Daoy (cell line): ENCODE measurements around the gene EHMT1. TPM values are rescaled to one million over a fixed set of nuclear protein-coding genes. Genes with fewer than 3 reads are reported as not detected.
"Not testable (repeated sequence)": the region's sequence is repeated elsewhere in the genome, so short reads cannot be mapped to it uniquely, and the experiment has no call there.

Source experiments
- DNase-seq: peaks from one replicate; pipeline ENCODE4 v3.0.0-alpha.2; 2015; ENCODE audit warnings: low read depth
- total RNA-seq: library from RNA; depleted of rRNA; stranded (reverse); fragments of >200 nt; shearing (Covaris generic); gene quantifications from 2 replicates; pipeline ENCODE4 v1.2.3, GENCODE V29; 2014

Gene EHMT1
- total RNA-seq, 1 experiment from 2014 or later: 51.9 TPM

DNA sequence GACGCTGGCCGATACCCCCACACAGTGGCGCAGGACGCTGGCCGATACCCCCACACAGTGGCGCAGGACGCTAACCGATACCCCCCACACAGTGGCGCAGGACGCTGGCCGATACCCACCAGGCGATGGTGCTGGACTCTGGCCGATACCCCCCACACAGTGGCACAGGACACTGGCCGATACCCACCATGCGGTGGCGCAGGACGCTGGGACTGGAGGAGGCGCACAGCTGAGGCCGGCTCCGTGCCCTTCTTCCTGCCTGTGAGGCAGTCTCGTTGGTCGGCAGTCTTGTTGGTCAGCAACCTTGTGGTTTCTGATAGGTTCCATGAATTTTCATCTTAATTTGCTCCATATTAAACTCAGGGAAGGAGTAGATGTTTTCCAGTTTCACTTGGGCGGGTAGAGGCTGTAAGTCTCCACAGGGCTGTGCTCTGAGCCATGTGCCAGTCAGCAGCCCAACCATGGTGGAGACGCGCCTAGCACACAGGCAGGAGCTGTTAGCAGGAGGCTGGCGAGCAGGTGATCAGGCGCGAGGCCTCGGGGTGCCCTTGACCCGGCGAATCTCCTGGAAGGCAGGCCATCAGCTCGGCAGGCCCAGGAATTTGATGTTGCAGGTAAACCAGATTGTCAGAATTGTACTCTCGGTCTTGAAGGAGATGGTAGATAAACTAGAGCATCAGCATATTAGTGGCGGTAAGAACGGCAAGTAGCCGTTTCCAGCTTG lies 75.6 kb downstream of the EHMT1 start:
- no peak for DNase-seq

DNA sequence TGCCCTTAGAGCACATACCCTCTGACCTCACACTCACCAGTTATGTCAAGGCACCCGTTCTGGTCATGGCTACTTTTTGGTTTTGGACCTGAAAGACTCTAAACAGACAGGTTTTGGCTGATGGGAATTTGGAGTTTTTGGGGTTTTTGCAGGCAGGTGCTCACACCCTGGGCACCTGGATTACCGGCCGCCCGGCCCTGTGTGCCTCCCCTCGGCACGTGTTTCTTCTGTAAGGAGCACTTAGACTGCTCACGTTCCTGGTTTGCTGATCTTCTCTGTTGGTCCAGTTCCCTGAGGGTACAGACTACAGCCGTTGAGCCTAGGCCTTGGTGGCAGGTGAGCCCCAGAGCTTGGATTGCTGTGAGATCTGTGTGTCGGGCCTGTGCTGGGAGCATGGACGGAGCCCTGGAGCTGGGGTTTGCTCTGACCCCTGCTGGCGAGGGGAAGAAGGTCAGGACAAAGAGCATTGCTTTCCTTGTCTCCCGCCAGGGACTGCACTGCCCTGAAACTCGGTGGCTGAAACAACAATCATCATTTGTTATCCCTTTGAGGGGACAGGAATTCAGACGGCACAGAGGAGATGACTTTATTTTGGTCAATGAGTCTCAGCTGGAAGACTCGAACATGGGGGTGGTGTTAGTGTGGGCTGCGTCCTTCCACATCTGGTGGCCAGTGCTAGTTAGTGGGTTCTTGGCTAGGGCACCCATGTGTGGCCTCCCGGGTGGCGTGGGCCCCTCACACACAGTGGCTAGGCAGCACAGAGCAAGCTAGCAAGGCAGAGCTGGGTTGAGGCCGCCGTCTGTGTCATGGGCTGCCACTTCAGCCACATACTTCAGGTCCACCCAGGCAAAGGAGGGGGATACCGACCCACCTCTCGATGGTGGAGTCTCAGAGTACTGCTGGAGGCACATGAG lies 76.4 kb downstream of the EHMT1 start:
- peak; percentile 28 for DNase-seq

DNA sequence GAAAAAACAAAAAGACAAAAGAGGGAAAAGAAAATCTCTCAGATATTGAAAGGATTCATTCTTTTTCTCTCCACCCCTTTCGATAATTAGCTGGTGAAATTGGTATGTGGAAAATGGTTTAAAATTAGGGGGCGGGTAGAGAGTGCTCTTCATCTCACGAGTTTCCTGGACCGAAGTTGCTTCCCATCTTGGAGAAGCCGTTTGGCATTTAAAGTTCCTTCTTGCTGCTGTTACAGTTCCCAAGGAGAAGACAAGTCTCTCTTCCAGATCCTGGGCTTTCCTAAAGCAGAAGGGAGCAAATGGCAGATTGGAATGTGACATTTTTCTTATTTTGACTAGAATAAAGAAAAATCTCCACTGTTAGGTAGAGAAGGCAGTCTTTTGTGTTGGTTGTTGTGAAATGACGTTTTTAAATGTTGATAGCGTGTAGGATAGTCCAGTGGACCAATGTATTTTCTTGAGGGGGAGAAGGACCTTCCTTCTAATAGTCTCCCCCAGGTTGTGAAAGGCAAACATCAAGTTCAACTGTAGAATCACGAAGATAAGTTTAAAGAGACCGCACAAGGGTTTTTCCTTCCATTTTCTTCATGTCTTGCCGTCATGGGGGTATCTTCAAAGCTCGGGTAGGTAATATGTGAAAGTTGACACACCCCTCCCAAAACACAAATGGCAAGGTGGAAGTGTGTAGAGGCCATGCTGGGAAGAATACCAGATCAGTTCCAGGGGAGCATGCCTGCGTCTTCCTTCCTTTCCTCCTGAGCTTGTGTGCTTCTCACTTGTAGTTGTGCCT lies 77.5 kb downstream of the EHMT1 start:
- DNase-seq: no peak

DNA sequence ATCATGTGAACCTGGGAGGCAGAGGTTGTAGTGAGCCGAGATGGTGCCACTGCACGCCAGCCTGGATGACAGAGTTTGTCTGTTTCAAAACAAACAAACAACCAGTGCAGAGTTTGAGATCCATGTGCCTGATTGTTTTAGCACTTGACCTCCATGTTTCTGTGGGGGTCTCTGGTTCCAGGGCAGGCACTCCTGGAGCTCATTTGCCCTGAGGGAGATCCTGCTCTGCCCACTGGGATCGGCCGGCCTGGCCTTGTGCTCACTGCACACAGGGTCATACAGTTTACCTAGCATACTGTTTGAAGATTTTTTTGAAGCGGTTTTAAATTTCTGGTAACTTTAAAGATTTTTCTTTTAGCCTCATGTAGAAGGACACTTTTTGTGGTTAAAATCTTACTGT lies 78.4 kb downstream of the EHMT1 start:
- DNase-seq: no peak

DNA sequence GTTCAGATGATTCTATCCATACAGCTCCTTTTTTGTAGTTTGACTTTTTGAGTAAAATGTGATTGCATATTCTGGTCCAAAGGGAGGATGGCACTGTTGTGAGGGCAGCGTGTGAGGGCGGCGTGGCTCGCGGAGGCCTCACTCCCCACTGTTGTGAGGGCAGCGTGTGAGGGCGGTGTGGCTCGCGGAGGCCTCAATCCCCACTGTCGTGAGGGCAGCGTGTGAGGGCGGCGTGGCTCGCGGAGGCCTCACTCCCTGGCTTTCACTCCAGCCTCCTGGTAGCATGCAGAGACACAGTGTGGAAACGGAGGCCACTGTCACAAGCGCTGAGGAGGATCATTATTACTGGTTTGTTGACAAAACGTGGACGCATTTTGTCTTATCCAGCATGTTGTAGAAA lies 79.0 kb downstream of the EHMT1 start:
- DNase-seq: no peak

DNA sequence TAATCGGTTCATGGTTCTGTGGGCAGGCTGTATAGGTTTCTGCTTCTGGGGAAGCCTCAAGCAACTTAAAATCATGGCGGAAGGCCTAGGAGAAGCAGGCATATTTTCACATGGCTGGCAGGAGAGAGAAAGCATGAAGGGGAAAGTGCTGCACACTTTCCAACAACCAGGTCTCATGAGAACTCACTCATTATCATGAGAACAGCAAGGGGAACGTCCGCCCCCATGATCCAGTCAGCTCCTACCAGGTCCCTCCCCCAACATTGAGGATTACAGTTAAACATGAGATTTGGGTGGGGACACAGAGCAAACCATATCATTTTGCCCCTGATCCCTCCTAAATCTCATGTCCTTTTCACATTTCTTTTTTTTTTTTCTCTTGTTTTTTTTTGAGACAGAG lies 82.1 kb downstream of the EHMT1 start:
- no peak for DNase-seq

DNA sequence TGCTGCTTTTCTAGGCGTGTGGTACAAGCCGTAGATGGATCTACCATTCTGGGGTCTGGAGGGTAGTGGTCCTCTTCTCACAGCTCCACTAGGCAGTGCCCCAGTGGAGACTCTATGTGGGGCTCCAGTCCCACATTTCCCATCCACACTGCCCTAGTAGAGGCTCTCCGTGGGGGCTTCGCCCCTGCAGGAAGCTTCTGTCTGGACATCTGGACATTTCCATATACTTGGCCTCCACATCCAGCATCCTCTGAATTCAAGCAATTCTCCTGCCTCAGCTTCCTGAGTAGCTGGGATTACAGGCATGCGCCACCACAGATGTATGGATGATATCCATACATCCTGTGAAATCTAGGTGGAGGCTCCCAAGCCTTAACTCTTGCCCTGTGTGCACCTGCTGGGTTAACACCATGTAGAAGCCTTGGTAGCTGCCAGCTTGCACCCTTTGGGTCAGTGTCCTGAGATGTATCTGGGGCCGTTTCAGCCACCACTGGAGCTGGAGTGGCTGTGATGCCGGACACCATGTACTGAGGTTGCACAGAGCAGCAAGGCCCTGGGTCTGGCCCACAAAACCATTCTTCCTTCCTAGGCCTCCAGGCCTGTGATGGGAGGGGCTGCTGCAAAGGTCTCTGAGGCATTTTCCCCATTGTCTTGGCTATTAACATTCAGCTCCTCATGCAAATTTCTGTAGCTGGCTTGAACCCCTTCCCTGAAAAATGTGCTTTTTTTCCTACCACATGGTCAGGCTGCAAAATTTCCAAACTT lies 84.0 kb downstream of the EHMT1 start:
- DNase-seq: no peak

DNA sequence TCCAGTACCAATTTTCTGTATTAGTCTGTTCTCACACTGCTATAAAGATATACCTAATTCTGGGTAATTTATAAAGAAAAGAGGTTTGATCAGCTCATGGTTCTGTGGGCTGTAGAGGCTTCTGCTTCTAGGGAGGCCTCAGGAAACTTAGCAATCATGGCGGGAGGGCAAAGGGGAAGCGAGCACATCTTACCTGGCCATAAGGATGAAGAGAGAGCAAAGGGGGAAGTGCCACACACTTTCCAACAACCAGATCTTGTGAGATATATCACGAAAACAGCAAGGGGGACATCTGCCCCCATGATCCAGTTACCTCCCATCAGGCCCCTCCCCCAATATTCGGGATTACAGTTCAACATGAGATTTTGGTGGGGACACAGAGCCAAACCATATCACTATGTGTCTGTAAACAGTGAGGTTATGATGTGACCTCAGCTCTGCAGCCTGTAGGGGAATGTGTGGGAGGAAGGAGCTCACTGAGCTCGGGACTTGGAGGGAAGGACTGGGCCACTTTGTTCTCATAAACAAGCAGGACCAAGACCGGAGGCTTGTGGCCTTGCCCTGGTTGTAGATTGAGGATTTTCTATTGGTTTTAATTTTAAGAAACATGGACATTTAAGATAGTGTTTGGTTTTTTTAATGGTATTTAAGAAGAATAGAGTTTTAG lies 85.2 kb downstream of the EHMT1 start:
- no peak for DNase-seq

DNA sequence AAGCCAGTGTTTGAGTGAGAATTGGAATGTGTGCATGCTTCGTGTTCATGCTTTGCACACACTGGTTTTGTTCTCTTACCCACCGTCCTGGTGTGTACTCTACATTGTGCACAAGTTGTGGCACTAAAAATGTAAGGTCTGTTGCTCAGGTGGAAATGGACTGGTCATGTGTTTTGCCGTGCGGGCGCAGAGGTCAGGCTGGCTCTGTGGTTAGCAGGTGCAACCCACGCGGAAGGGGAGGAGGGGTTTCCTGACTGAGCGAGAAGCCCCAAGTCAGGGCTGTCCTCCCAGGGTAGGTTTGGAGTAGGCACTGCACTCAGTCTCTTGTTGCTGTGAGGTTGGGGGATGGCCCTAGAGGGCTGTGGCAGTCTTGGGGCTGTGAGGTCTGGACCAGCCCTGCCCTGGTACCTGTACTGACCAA lies 86.6 kb downstream of the EHMT1 start:
- no peak for DNase-seq

DNA sequence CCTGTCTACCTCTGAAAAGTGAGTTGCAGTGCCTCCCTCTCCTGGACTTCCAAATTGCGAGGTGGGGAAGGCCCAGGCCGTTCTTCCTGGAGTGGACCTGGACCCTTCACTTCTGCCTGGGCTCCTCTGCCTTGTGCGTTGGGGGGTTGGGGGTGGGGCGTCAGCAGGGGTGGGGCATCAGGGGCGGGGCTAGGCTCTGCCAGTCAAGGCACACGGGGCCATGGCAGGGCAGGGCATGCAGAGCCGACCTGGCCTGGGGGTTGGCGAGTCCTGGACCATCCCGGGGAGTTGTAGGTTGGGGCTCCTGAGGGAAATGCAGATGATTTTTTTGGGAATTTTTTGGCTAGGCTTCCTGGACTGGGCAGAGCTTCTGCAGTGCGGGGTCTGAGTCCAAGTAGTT lies 87.1 kb downstream of the EHMT1 start:
- no peak for DNase-seq

DNA sequence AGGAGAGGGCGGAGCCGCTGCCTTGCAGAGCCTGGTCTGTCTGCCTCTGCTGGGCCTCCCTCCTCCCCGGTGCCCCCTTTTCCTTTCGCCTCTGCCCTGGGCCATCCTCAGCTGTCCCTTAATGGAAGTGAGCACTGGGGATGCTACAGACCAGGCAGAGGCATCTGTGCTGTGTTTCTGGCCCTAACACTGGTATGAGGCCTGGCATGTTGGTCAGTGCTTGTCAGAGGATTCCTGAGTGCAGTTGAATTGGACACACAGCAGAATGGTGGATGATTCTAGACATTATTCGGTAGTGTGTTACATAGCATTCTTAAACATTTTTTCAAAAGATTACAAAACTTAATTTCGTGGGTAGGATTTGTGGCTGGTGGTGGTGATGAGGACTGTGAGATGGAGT lies 88.6 kb downstream of the EHMT1 start:
- no peak for DNase-seq

DNA sequence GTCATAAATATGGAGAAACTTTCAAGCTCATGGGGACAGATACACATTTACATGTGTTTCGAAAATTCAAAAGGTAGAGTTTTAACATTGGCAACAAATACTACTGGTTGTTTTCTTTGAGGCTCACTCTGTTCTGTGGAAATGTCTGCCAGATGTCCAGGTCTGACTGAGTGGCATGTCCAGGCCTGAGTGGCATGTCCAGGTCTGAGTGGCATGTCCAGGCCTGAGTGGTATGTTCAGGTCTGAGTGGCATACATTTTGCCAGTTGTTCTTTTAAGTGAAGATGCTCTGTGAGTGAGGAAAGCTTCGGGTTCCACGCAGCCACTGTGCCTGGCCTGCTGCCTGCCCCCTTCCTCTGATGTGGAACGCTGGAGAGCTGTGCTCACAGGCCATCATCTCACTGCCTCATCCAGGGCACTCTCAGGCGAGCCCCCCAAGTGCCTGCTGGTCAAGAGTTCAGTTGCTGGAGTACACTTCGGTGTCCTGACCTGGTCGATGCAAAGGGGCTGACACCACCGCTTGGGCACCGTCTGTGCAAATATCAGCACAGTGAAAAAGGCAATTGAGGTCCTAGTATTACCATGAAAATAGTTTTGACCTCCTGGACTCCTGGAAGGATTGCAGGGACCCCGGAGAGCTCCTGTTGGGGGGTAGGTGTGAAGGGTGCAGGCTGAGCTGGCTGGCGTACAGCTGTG lies 89.9 kb downstream of the EHMT1 start:
- DNase-seq: no peak

DNA sequence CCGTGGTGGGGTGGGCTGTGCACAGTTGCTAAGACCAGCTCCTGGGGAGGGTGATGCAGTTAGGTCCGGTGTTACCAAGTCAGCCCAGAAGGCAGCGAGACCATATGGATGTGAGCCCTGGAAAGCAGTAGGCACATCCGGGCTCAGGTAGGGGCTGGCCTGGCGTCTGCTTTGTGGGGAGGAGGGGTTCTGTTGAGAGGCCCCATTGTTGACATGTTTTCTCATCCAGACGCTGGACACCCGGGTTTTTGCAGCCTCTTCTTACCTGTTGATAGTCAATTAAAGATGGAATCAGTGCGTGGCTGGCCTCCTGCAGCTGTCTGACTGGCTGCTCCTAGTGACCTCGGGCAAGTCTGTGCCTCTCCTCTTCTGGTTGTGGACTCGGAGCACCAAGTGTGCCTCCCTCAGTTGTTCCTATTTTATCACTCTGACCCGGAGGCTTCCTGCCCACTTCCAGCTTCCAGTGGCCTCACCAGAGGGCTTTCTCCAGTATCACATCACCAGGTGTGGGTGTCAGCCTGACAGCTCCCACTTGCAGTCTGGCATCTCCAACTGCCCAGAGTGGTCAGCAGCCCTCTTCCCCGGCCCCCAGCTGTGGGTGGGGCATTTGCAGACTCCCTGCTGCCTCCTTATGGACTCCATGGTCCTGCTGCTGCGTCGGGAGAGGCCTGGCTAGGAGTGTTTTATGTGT lies 90.8 kb downstream of the EHMT1 start:
- DNase-seq: no peak

DNA sequence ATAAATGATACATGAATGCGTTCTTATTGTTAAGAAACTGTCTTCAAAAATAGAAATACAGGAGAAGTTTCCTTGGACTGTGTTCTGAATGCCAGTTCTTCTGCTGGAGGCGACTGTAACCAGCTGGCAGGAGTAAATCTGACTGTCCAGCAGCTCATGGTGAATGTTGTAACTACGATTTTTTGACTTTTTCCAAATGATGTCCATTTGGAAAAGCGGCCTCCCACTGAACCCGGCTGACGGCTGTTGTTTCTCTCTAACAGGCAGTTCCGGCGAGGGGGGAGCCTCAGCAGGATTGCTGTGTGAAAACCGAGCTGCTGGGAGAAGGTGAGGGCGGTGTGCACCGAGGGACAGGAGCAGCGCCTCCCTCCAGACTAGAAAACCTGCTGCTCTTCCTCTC lies 91.9 kb downstream of the EHMT1 start:
- no peak for DNase-seq

DNA sequence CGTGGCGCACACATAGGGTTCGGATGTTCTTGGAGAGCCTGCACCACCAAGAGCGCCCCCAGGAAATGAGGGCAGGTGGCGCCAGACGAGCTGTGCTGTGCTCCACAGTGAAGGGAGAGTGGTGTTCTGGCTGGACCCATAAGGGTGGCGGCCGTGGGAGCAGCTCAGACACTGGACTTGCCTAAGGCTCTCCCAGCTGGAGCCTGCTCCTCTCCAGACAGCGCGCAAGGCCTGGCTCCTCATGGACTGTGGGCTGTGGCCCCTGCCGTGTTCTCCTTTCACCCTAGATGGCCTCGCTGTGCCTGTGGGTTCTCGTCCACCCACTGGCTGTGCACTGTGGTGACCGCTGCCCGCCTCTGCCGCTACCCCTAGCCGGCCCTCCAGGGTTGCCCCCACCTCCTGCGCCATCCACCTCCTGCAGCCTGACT lies 92.9 kb downstream of the EHMT1 start:
- no peak for DNase-seq

DNA sequence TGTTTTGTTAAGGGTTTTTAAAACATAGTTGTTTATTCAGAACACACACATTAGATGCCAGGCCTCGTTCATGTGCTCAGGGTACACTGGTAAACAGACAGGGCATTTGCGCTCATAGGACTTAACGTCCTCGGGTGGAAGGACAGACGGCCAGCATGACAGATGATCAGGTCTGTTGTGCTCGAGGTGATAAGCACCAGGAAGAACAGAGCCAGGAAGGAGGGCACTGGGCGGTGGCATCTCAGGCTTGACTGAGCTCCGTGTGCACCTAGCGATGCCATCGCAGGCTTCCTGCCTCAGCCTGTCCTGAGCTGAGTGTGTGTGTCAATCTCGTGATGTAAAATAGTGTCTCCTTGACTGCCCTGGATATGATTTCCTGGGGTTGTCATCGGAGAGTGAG lies 96.5 kb downstream of the EHMT1 start:
- DNase-seq: no peak

DNA sequence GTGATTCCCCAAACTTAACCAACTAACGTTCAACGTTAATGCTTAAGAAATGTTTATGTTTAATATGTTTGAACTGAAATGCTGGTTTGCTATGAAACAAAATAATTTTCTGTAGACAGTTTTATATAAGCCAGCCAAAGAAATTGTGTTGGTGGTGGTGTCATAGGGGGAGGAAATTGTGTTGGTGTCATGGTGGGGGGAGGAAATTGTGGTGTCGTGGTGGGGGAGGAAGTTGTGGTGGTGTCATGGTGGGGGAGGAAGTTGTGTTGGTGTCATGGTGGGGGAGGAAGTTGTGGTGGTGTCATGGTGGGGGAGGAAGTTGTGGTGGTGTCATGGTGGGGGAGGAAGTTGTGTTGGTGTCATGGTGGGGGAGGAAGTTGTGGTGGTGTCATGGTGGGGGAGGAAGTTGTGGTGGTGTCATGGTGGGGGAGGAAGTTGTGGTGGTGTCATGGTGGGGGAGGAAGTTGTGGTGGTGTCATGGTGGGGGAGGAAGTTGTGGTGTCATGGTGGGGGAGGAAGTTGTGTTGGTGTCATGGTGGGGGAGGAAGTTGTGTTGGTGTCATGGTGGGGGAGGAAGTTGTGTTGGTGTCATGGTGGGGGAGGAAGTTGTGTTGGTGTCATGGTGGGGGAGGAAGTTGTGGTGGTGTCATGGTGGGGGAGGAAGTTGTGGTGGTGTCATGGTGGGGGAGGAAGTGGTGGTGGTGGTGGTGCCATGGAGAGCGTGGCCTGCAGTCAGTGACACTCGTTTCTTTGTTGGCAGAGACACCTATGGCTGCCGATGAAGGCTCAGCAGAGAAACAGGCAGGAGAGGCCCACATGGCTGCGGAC lies 97.3 kb downstream of the EHMT1 start:
- DNase-seq: not testable (repeated sequence)

DNA sequence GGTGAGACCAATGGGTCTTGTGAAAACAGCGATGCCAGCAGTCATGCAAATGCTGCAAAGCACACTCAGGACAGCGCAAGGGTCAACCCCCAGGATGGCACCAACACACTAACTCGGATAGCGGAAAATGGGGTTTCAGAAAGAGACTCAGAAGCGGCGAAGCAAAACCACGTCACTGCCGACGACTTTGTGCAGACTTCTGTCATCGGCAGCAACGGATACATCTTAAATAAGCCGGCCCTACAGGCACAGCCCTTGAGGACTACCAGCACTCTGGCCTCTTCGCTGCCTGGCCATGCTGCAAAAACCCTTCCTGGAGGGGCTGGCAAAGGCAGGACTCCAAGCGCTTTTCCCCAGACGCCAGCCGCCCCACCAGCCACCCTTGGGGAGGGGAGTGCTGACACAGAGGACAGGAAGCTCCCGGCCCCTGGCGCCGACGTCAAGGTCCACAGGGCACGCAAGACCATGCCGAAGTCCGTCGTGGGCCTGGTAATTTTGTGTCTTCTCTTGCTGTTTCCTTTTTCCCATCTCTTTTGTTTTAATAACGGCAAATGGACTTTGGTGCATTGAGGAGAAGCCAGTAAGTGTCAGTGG lies 98.0 kb downstream of the EHMT1 start:
- DNase-seq: no peak
